H7 (cell line): Measurements from ENCODE around the gene RBM20. TPM values are rescaled to one million over a fixed set of nuclear protein-coding genes. Genes with fewer than 3 reads are reported as not detected.
"Not testable (repeated sequence)": the region's sequence is repeated elsewhere in the genome, so short reads cannot be mapped to it uniquely, and the experiment has no call there.

Experiments
- DNase-seq: peaks from one replicate; pipeline ENCODE4 v3.0.0; 2012
- H3K27me3 ChIP-seq: 2 replicates; pipeline ENCODE4 v1.6.0; 2011; ENCODE audit warnings: mild to moderate bottlenecking, low read length; ENCODE audit not compliant: control insufficient read depth, insufficient read depth
- H3K36me3 ChIP-seq: replicated peaks from 2 replicates; pipeline ENCODE4 v1.5.1; 2011; ENCODE audit warnings: low read length; ENCODE audit not compliant: control insufficient read depth, insufficient read depth
- H3K4me3 ChIP-seq: 2 replicates; pipeline ENCODE4 v1.5.1; 2011; ENCODE audit warnings: low read depth, mild to moderate bottlenecking, control low read depth, low read length, moderate library complexity; ENCODE audit not compliant: insufficient read depth
- total RNA-seq: library from RNA; depleted of rRNA; stranded (reverse); fragments of >200 nt; shearing (Covaris generic); gene quantifications from 2 replicates; pipeline ENCODE4 v1.2.3, GENCODE V29; 2014; rRNA removed

RBM20 gene
- 0.15 and 0.52 TPM in 2 replicates for total RNA-seq

- no peaks in the 10 kb centered on the region for H3K36me3 ChIP-seq
- peaks cover 53% of the 10 kb centered on the region for H3K27me3 ChIP-seq
- peak; percentile 82 for DNase-seq
Observed at GRCh38 chr10:110643653-110644597, at the start of gene RBM20. RBM20 (plus strand) TSS chr10:110644336; CDS start chr10:110644455, 119 bp downstream.

GRCh38 chr10:110597476-110597875 lies 46.7 kb upstream of the RBM20 start:
- Histone ChIP-seq H3K4me3 (no peak overlapping the region), H3K27me3 (no peaks in the 10 kb centered on the region), H3K36me3 (peaks cover 15% of the 10 kb centered on the region)
- no peak for DNase-seq

More at GRCh38 chr10:110643653-110644597, at the start of gene RBM20:
- peak within 1 kb of the TSS; percentile 65 for H3K4me3 ChIP-seq

- no peaks in the 10 kb centered on the region for H3K27me3 ChIP-seq
- H3K4me3 ChIP-seq: no peak overlapping the region
- peak; percentile 39 for DNase-seq
- peaks cover 19% of the 10 kb centered on the region for H3K36me3 ChIP-seq
Observed at GRCh38 chr10:110600487-110601101, 43.5 kb upstream of the RBM20 start.

GRCh38 chr10:110601581-110601980 lies 42.6 kb upstream of the RBM20 start:
- Histone ChIP-seq H3K27me3 (no peaks in the 10 kb centered on the region), H3K36me3 (peaks cover 16% of the 10 kb centered on the region), H3K4me3 (no peak overlapping the region)
- DNase-seq: no peak

- no peak for DNase-seq
- no peak overlapping the region for H3K4me3 ChIP-seq
- peaks cover 7% of the 10 kb centered on the region for H3K36me3 ChIP-seq
- no peaks in the 10 kb centered on the region for H3K27me3 ChIP-seq
Observed at GRCh38 chr10:110608087-110608486, 36.0 kb upstream of the RBM20 start.

GRCh38 chr10:110609605-110610004 lies 34.5 kb upstream of the RBM20 start:
- peaks cover 4% of the 10 kb centered on the region; the same call in 1 of the 2 replicates for H3K36me3 ChIP-seq
- no peak overlapping the region for H3K4me3 ChIP-seq
- DNase-seq: no peak
- no peaks in the 10 kb centered on the region for H3K27me3 ChIP-seq

GRCh38 chr10:110610308-110610774 lies 33.8 kb upstream of the RBM20 start:
- DNase-seq: peak; percentile 66
- Histone ChIP-seq H3K4me3 (no peak overlapping the region), H3K27me3 (no peaks in the 10 kb centered on the region), H3K36me3 (peaks cover 1% of the 10 kb centered on the region; the same call in 1 of the 2 replicates)

- not testable (repeated sequence) for DNase-seq, H3K27me3 ChIP-seq, H3K4me3 ChIP-seq
Observed at GRCh38 chr10:110610781-110611180, 33.4 kb upstream of the RBM20 start.

GRCh38 chr10:110612087-110612486 lies 32.0 kb upstream of the RBM20 start:
- no peak overlapping the region for H3K4me3 ChIP-seq
- H3K36me3 ChIP-seq: no peaks in the 10 kb centered on the region
- H3K27me3 ChIP-seq: no peaks in the 10 kb centered on the region
- no peak for DNase-seq

More at GRCh38 chr10:110610781-110611180, 33.4 kb upstream of the RBM20 start:
- not testable (repeated sequence) for H3K36me3 ChIP-seq

GRCh38 chr10:110612629-110613028 lies 31.5 kb upstream of the RBM20 start:
- no peak for DNase-seq
- no peaks in the 10 kb centered on the region for H3K27me3 ChIP-seq

GRCh38 chr10:110613341-110613995 lies 30.7 kb upstream of the RBM20 start:
- H3K4me3 ChIP-seq: no peak overlapping the region
- no peaks in the 10 kb centered on the region for H3K27me3 ChIP-seq
- DNase-seq: no peak
- no peaks in the 10 kb centered on the region for H3K36me3 ChIP-seq

More at GRCh38 chr10:110612629-110613028, 31.5 kb upstream of the RBM20 start:
- no peaks in the 10 kb centered on the region for H3K36me3 ChIP-seq
- no peak overlapping the region for H3K4me3 ChIP-seq

GRCh38 chr10:110613996-110614495 lies 30.1 kb upstream of the RBM20 start:
- H3K4me3 ChIP-seq: no peak overlapping the region
- no peaks in the 10 kb centered on the region for H3K36me3 ChIP-seq
- H3K27me3 ChIP-seq: no peaks in the 10 kb centered on the region
- no peak for DNase-seq

GRCh38 chr10:110615057-110615747 lies 28.9 kb upstream of the RBM20 start:
- no peak for DNase-seq
- H3K36me3 ChIP-seq: no peaks in the 10 kb centered on the region
- H3K27me3 ChIP-seq: no peaks in the 10 kb centered on the region
- H3K4me3 ChIP-seq: no peak overlapping the region
